Inferior parietal cortex (tissue), 1 donor: ENCODE data around the gene POU3F2.

Experiments used
- DNase-seq: peaks from one replicate; pipeline ENCODE4 v3.0.0-alpha.2; 2016; ENCODE audit errors: extremely low spot score

The POU3F2 gene

GRCh38 chr6:98843271-98844243 lies 9.2 kb downstream of the POU3F2 start:
- peak; percentile 59 for DNase-seq

- peak; percentile 46 for DNase-seq
Observed at GRCh38 chr6:98844244-98845210, 10.2 kb downstream of the POU3F2 start.

- peak; percentile 94 for DNase-seq
Observed at GRCh38 chr6:98845211-98846020, 11.0 kb downstream of the POU3F2 start.

- no peak for DNase-seq
Observed at GRCh38 chr6:98846021-98846380, 11.6 kb downstream of the POU3F2 start.

GRCh38 chr6:98847416-98847778 lies 13.0 kb downstream of the POU3F2 start:
- no peak for DNase-seq

GRCh38 chr6:98847779-98848538 lies 13.6 kb downstream of the POU3F2 start:
- DNase-seq, result no peak

GRCh38 chr6:98848539-98849242 lies 14.3 kb downstream of the POU3F2 start:
- DNase-seq, result no peak

GRCh38 chr6:98864497-98864896 lies 30.1 kb downstream of the POU3F2 start:
- DNase-seq, result no peak

GRCh38 chr6:98871057-98871456 lies 36.7 kb downstream of the POU3F2 start:
- no peak for DNase-seq

GRCh38 chr6:98871821-98872220 lies 37.4 kb downstream of the POU3F2 start:
- DNase-seq, result no peak

GRCh38 chr6:98875375-98875774 lies 41.0 kb downstream of the POU3F2 start:
- DNase-seq, result no peak

GRCh38 chr6:98877250-98877649 lies 42.9 kb downstream of the POU3F2 start:
- no peak for DNase-seq

GRCh38 chr6:98880486-98880885 lies 46.1 kb downstream of the POU3F2 start:
- DNase-seq, result no peak

- no peak for DNase-seq
Observed at GRCh38 chr6:98885330-98885729, 51.0 kb downstream of the POU3F2 start.

GRCh38 chr6:98887650-98888049 lies 53.3 kb downstream of the POU3F2 start:
- DNase-seq, result no peak
